NCI-H1105 treated with DMSO at 0.1 percent for 48 hours (cell line): ENCODE measurements around the gene YIPF6.
"Not testable (repeated sequence)": the region's sequence is repeated elsewhere in the genome, so short reads cannot be mapped to it uniquely, and the experiment has no call there.

ENCODE experiments used
- DNase-seq: peaks from one replicate; lab custom pipeline; 2025; lab: John Stamatoyannopoulos, UW

Gene YIPF6

GRCh38 chrX:68506649-68507048 is 7.8 kb downstream of the YIPF6 start:
- no peak for DNase-seq

GRCh38 chrX:68508799-68509198 is 9.9 kb downstream of the YIPF6 start:
- no peak for DNase-seq

GRCh38 chrX:68511255-68511654 is 12.4 kb downstream of the YIPF6 start:
- peak; percentile 3 for DNase-seq

DNA sequence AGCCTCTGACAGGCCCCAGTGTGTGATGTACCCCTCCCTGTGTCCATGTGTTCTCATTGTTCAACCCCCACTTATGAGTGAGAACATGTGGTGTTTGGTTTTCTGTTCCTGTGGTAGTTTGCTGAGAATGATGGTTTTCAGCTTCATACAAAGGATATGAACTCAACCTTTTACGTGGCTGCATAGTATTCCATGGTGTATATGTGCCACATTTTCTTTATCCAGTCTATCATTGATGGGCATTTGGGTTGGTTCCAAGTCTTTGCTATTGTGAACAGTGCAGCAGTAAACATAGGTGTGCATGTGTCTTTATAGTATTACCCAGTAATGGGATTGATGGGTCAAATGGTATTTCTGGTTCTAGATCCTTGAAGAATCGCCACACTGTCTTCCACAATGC is 25.8 kb downstream of the YIPF6 start:
- not testable (repeated sequence) for DNase-seq

- no peak for DNase-seq
Measured at GRCh38 chrX:68532831-68533533, 34.1 kb downstream of the YIPF6 start.

GRCh38 chrX:68533656-68534055 is 34.8 kb downstream of the YIPF6 start:
- DNase-seq = no peak

DNA sequence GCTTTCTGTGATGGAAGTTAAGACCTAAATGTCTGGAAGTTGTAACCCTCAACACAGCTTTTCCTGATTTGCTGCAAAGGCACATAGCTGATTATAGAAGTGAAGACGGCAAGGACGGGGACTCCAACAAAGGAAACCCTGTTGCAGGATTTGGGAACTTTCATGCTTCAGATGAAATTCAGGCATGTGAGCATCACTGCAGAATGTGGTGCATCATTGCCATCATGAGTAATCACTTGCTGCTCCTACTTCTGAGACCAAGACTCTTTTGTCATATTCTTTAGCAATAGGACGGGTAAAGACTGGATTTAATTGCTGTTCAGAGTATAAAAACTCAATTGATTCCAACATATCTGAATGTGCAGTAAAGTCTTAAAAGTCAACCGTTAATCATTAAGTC is 35.8 kb downstream of the YIPF6 start:
- no peak for DNase-seq

- DNase-seq = no peak
Measured at GRCh38 chrX:68536429-68536828, 37.6 kb downstream of the YIPF6 start.

DNA sequence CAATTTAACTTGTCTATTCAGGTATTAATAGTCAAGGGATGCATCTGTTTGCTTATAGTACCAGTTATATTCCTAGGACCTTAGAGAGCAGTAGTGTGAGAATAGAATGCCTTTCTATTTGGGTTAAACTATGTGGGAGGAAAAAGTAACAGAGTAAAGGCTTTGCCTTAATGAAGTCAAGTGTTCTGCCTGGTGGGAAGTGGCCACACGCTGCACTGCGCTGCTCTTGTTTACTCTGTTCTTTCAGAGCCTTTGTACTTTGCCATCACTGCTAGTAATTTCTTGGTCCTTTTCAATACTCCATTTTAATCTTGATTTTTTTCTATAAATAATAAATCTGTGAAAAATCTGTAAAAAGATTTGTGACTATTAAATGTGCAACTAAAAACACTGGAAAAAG is 38.0 kb downstream of the YIPF6 start:
- DNase-seq = no peak

GRCh38 chrX:68550193-68550592 is 51.3 kb downstream of the YIPF6 start:
- DNase-seq = no peak

DNA sequence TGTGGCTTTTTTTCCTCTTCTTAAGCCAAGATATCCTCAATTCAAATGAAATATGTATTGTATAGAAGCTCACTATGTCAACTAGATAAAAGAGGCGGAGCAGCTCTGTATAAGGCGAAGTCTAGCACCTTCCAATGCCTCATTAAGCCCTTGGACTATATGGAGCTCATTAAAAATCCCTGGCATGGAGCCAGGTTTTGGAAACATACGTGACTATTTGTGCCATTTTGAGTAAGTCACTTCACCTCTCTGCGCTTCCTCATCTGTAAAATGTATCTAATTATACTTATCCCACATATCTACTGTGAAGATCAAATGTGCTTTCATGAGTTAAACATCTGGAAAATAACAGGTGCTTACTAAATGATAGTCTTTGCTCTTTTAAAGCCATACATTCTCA is 57.2 kb downstream of the YIPF6 start:
- no peak for DNase-seq

DNA sequence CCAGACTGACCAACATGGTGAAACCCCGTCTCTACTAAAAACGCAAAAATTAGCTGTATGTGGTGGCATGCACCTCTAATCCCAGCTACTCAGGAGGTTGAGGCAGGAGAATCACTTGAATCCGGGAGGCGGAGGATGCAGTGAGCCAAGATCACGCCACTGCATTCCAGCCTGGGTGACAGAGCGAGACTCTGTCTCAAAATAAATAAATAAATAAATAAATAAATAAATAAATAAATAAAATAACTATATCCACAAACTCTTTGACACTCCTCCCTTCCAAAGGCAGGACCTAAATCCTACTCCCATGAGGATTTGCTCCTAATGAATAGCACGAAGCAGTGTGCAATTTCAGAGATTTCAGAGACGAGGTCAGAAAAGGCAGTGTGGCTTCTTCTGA is 58.3 kb downstream of the YIPF6 start:
- not testable (repeated sequence) for DNase-seq

DNA sequence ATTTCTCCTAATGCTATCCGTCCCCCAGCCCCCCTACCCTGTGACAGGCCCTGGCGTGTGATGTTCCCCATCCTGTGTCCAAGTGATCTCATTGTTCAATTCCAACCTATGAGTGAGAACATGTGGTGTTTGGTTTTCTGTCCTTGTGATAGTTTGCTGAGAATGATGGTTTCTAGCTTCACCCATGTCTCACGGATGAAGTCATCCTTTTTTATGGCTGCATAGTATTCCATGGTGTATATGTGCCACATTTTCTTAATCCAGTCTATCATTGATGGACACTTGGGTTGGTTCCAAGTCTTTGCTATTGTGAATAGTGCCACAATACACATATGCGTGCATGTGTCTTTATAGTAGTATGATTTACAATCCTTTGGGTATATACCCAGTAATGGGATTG is 61.1 kb downstream of the YIPF6 start:
- DNase-seq = not testable (repeated sequence)

DNA sequence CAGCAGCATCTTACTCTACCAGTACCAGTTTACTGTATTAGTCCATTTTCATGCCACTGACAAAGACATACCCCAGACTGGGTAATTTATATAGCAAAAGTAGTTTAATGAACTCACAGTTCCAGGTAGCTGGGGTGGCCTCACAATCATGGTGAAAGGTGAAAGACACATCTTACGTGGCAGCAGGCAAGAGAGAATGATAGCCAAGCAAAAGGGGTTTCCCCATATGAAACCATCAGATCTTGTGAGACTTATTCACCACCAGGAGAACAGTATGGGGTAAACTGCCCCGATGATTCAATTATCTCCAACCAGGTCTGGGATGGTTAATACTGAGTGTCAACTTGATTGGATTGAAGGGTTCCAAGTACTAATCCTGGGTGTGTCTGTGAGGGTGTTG is 69.3 kb downstream of the YIPF6 start:
- no peak for DNase-seq

- DNase-seq = no peak
Measured at GRCh38 chrX:68570598-68570997, 71.7 kb downstream of the YIPF6 start.

DNA sequence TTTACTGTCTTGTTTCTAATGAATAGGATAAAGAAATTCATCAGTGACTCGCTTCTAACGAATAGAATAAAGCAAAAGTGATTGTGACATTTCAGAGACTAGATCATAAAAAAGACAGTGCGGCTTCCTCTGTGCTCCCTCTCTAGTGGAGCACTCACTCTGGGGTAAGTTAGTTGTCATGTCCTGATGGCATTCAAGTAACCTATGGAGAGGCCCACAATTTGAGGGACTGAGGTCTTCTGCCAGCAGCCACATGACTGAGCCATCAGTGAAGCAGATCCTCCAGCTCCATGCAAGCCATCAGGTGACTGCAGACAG is 72.4 kb downstream of the YIPF6 start:
- DNase-seq = no peak

- no peak for DNase-seq
Measured at GRCh38 chrX:68571610-68572311, 72.9 kb downstream of the YIPF6 start.

- no peak for DNase-seq
Measured at GRCh38 chrX:68574240-68574639, 75.4 kb downstream of the YIPF6 start.

DNA sequence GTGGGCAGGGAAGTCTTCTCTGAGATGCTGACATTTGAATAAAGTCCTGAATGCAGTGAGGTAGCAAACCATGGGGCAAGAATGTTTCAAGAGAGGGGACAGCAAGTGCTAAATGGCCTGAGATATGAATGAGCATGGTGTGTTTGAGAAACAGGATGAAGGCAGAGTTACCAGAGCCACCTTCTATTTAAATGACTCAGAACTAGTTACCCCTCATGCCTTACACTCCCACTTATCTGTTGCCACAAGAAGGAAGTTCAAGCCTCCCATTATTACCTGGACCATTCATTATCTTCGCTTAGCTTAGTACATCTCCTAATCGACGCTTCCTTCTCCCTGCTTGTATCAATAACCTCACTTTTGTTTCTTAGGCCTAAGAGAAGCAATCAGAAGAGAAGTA is 81.0 kb downstream of the YIPF6 start:
- DNase-seq = no peak

DNA sequence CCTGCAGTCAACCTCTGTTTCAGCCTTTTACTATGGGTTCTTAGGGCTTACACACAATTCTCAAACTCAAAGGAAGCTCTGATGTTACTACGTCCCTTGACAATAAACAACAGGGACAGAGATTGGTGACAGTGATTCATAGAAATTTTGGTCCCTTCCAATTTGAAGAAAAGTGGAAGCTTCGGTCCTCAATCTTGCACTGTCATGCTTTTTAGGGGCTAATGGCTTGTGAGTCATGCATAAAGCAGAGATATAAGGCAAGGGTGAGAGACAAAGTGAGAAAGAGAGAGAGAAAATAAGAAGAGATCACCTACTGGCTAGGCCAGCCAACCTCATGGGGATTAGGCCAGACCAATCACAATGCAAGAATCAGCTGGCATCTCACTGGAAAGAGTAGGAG is 85.4 kb downstream of the YIPF6 start:
- DNase-seq = no peak
